Memory B cell (primary cell): ENCODE data around the gene TIGAR.

Source experiments
- ATAC-seq: fragments of 150-1000 bp; cut with Tn5 transposase; 2 replicates; pipeline ENCODE4 v1.10.0; 2021; ENCODE audit warnings: low read depth, mild to moderate bottlenecking, moderate library complexity
- DNase-seq, 2 donors: peaks; one replicate each; pipeline ENCODE4 v3.0.0; 2022; ENCODE audit warnings: low spot score in 2 of 2
- H3K27ac Mint-ChIP-seq: one replicate; pipeline ENCODE4 v1.8.0; 2022; ENCODE audit warnings: mild to moderate bottlenecking, moderate library complexity, mixed read lengths
- H3K27me3 Mint-ChIP-seq: one replicate; pipeline ENCODE4 v1.8.0; 2022; ENCODE audit warnings: mixed read lengths
- H3K36me3 Mint-ChIP-seq: one replicate; pipeline ENCODE4 v1.8.0; 2022; ENCODE audit warnings: mild to moderate bottlenecking, mixed read lengths
- H3K4me1 Mint-ChIP-seq: one replicate; pipeline ENCODE4 v1.8.0; 2022; ENCODE audit warnings: mixed read lengths
- H3K4me3 Mint-ChIP-seq: one replicate; pipeline ENCODE4 v1.8.0; 2022; ENCODE audit warnings: mild to moderate bottlenecking, moderate library complexity, mixed read lengths
- H3K9me3 Mint-ChIP-seq: one replicate; pipeline ENCODE4 v1.8.0; 2022; ENCODE audit warnings: mixed read lengths

TIGAR gene

GRCh38 chr12:4355156-4356040 is 34.4 kb downstream of the TIGAR start:
- no peak for DNase-seq
- Mint-ChIP-seq H3K4me1 (peaks cover 3% of the 10 kb centered on the region), H3K4me3 (no peak overlapping the region), H3K36me3 (peaks cover 9% of the 10 kb centered on the region), H3K27ac (no peak overlapping the region), H3K27me3 (no peaks in the 10 kb centered on the region), H3K9me3 (no peaks in the 10 kb centered on the region)
- no peak for ATAC-seq

- peaks cover 3% of the 10 kb centered on the region for H3K4me1 Mint-ChIP-seq
- no peak overlapping the region for H3K4me3 Mint-ChIP-seq
- H3K27ac Mint-ChIP-seq = no peak overlapping the region
- ATAC-seq (no peak), DNase-seq (peak in 1 of 2 donors; percentile 19)
- no peaks in the 10 kb centered on the region for H3K27me3 Mint-ChIP-seq
- no peaks in the 10 kb centered on the region for H3K9me3 Mint-ChIP-seq
- H3K36me3 Mint-ChIP-seq = peaks cover 6% of the 10 kb centered on the region
Observed at GRCh38 chr12:4356041-4356327, 35.0 kb downstream of the TIGAR start.

GRCh38 chr12:4366090-4366489 is 45.1 kb downstream of the TIGAR start:
- Mint-ChIP-seq H3K4me3 (no peak overlapping the region), H3K36me3 (no peaks in the 10 kb centered on the region), H3K27me3 (peaks cover 8% of the 10 kb centered on the region)

GRCh38 chr12:4369548-4369947 is 48.5 kb downstream of the TIGAR start:
- no peaks in the 10 kb centered on the region for H3K4me1 Mint-ChIP-seq
- H3K27ac Mint-ChIP-seq = no peak overlapping the region
- no peaks in the 10 kb centered on the region for H3K9me3 Mint-ChIP-seq
- no peak overlapping the region for H3K4me3 Mint-ChIP-seq
- DNase-seq (no peak), ATAC-seq (no peak)
- peaks cover 15% of the 10 kb centered on the region for H3K27me3 Mint-ChIP-seq
- no peaks in the 10 kb centered on the region for H3K36me3 Mint-ChIP-seq

More at GRCh38 chr12:4366090-4366489, 45.1 kb downstream of the TIGAR start:
- Mint-ChIP-seq H3K27ac (no peak overlapping the region), H3K9me3 (no peaks in the 10 kb centered on the region), H3K4me1 (no peaks in the 10 kb centered on the region)
- ATAC-seq = no peak
- DNase-seq = no peak

- no peak for ATAC-seq
- no peak for DNase-seq
- Mint-ChIP-seq H3K27ac (no peak overlapping the region), H3K4me1 (no peaks in the 10 kb centered on the region), H3K9me3 (no peaks in the 10 kb centered on the region), H3K27me3 (peaks cover 17% of the 10 kb centered on the region), H3K36me3 (no peaks in the 10 kb centered on the region), H3K4me3 (no peak overlapping the region)
Observed at GRCh38 chr12:4370265-4370664, 49.3 kb downstream of the TIGAR start.

GRCh38 chr12:4372653-4373052 is 51.6 kb downstream of the TIGAR start:
- no peak for ATAC-seq
- Mint-ChIP-seq H3K9me3 (no peaks in the 10 kb centered on the region), H3K36me3 (no peaks in the 10 kb centered on the region), H3K4me3 (no peak overlapping the region), H3K27ac (no peak overlapping the region), H3K4me1 (no peaks in the 10 kb centered on the region), H3K27me3 (peaks cover 12% of the 10 kb centered on the region)
- DNase-seq = no peak

GRCh38 chr12:4375449-4375848 is 54.4 kb downstream of the TIGAR start:
- ATAC-seq (no peak), DNase-seq (no peak)
- H3K4me3 Mint-ChIP-seq = no peak overlapping the region
- H3K27ac Mint-ChIP-seq = no peak overlapping the region
- no peaks in the 10 kb centered on the region for H3K36me3 Mint-ChIP-seq
- H3K27me3 Mint-ChIP-seq = peaks cover 17% of the 10 kb centered on the region
- no peaks in the 10 kb centered on the region for H3K9me3 Mint-ChIP-seq
- H3K4me1 Mint-ChIP-seq = no peaks in the 10 kb centered on the region

- DNase-seq = no peak
- ATAC-seq = no peak
- peaks cover 12% of the 10 kb centered on the region for H3K27me3 Mint-ChIP-seq
- no peaks in the 10 kb centered on the region for H3K36me3 Mint-ChIP-seq
- no peaks in the 10 kb centered on the region for H3K9me3 Mint-ChIP-seq
- H3K4me3 Mint-ChIP-seq = no peak overlapping the region
- no peak overlapping the region for H3K27ac Mint-ChIP-seq
- H3K4me1 Mint-ChIP-seq = no peaks in the 10 kb centered on the region
Observed at GRCh38 chr12:4378772-4379171, 57.8 kb downstream of the TIGAR start.

GRCh38 chr12:4379405-4379804 is 58.4 kb downstream of the TIGAR start, which contains the start of gene FGF23:
FGF23 (minus strand) TSS chr12:4379712; CDS start chr12:4379582, 130 bp downstream.
- no peaks in the 10 kb centered on the region for H3K36me3 Mint-ChIP-seq
- no peak within 1 kb of the TSS for H3K4me3 Mint-ChIP-seq
- peaks cover 10% of the 10 kb centered on the region for H3K27me3 Mint-ChIP-seq
- H3K4me1 Mint-ChIP-seq = no peaks in the 10 kb centered on the region
- no peaks in the 10 kb centered on the region for H3K9me3 Mint-ChIP-seq
- H3K27ac Mint-ChIP-seq = no peak within 1 kb of the TSS
- ATAC-seq (no peak), DNase-seq (no peak)

GRCh38 chr12:4380332-4380731 is 59.3 kb downstream of the TIGAR start:
- peaks cover 7% of the 10 kb centered on the region for H3K27me3 Mint-ChIP-seq
- no peak overlapping the region for H3K27ac Mint-ChIP-seq
- H3K9me3 Mint-ChIP-seq = no peaks in the 10 kb centered on the region
- H3K36me3 Mint-ChIP-seq = no peaks in the 10 kb centered on the region
- H3K4me3 Mint-ChIP-seq = no peak overlapping the region
- ATAC-seq (no peak), DNase-seq (no peak)
- no peaks in the 10 kb centered on the region for H3K4me1 Mint-ChIP-seq

- no peak overlapping the region for H3K27ac Mint-ChIP-seq
- no peaks in the 10 kb centered on the region for H3K9me3 Mint-ChIP-seq
- no peak for ATAC-seq
- H3K27me3 Mint-ChIP-seq = peaks cover 7% of the 10 kb centered on the region
- no peak for DNase-seq
- H3K4me3 Mint-ChIP-seq = no peak overlapping the region
- H3K36me3 Mint-ChIP-seq = no peaks in the 10 kb centered on the region
- H3K4me1 Mint-ChIP-seq = no peaks in the 10 kb centered on the region
Observed at GRCh38 chr12:4383304-4383865, 62.4 kb downstream of the TIGAR start.

- Mint-ChIP-seq H3K36me3 (no peaks in the 10 kb centered on the region), H3K27ac (no peak overlapping the region), H3K4me3 (no peak overlapping the region), H3K4me1 (no peaks in the 10 kb centered on the region), H3K27me3 (peaks cover 7% of the 10 kb centered on the region), H3K9me3 (no peaks in the 10 kb centered on the region)
- DNase-seq (no peak), ATAC-seq (no peak)
Observed at GRCh38 chr12:4386801-4387200, 65.8 kb downstream of the TIGAR start.

GRCh38 chr12:4387607-4388006 is 66.6 kb downstream of the TIGAR start:
- Mint-ChIP-seq H3K4me3 (no peak overlapping the region), H3K27ac (no peak overlapping the region), H3K9me3 (no peaks in the 10 kb centered on the region)

GRCh38 chr12:4388032-4388431 is 67.0 kb downstream of the TIGAR start:
- Mint-ChIP-seq H3K9me3 (no peaks in the 10 kb centered on the region), H3K4me3 (no peak overlapping the region), H3K4me1 (no peaks in the 10 kb centered on the region), H3K36me3 (no peaks in the 10 kb centered on the region), H3K27me3 (peaks cover 9% of the 10 kb centered on the region), H3K27ac (no peak overlapping the region)
- ATAC-seq = no peak
- no peak for DNase-seq

More at GRCh38 chr12:4387607-4388006, 66.6 kb downstream of the TIGAR start:
- DNase-seq = no peak
- Mint-ChIP-seq H3K36me3 (no peaks in the 10 kb centered on the region), H3K27me3 (peaks cover 9% of the 10 kb centered on the region), H3K4me1 (no peaks in the 10 kb centered on the region)
- no peak for ATAC-seq

GRCh38 chr12:4388662-4389061 is 67.6 kb downstream of the TIGAR start:
- Mint-ChIP-seq H3K4me1 (no peaks in the 10 kb centered on the region), H3K27ac (no peak overlapping the region), H3K27me3 (peaks cover 9% of the 10 kb centered on the region), H3K36me3 (no peaks in the 10 kb centered on the region), H3K4me3 (no peak overlapping the region), H3K9me3 (no peaks in the 10 kb centered on the region)
- no peak for ATAC-seq
- no peak for DNase-seq
